Neutrophil (primary cell): ENCODE results near the gene POGZ.

Experiments
- H3K27ac ChIP-seq: fragments of 200-600 bp; sonication (generic); 2 replicates; pipeline ENCODE4 v1.5.1; 2016; ENCODE audit warnings: mild to moderate bottlenecking, moderate library complexity
- H3K27me3 ChIP-seq: fragments of 200-600 bp; sonication (generic); 2 replicates; pipeline ENCODE4 v1.6.0; 2016; ENCODE audit warnings: mild to moderate bottlenecking
- H3K36me3 ChIP-seq: fragments of 200-600 bp; sonication (generic); 2 replicates; pipeline ENCODE4 v1.5.1; 2017
- H3K4me1 ChIP-seq, 2 experiments: fragments of 200-600 bp in 1 of 2; sonication (generic) in 1 of 2; 1 replicate in 1 of 2; 2 replicates in 1 of 2; pipeline versions ENCODE4 v1.5.1 to v1.6.1; 2013 to 2016; ENCODE audit warnings: low read depth in 1 of 2, low read length in 1 of 2, mild to moderate bottlenecking in 1 of 2, moderate library complexity in 1 of 2; ENCODE audit not compliant: control insufficient read depth in 1 of 2, insufficient read depth in 1 of 2
- H3K4me3 ChIP-seq, 2 experiments: fragments of 200-600 bp in 1 of 2; sonication (generic) in 1 of 2; 1 replicate in 1 of 2; 2 replicates in 1 of 2; pipeline ENCODE4 v1.5.1; 2013 to 2016; ENCODE audit warnings: low read depth in 1 of 2, low read length in 1 of 2, mild to moderate bottlenecking in 1 of 2, moderate library complexity in 1 of 2
- H3K9me3 ChIP-seq: fragments of 200-600 bp; sonication (generic); 2 replicates; pipeline ENCODE4 v1.5.1; 2016
- TF ChIP-seq, protein P1 (sequence below): fragments of 200-600 bp; sonication (generic); IDR thresholded peaks from 2 replicates; pipeline ENCODE4 v1.5.1; 2016; ENCODE audit warnings: antibody characterized with exemption

The POGZ gene

GRCh38 chr1:151416231-151416630, 43.1 kb downstream of the POGZ start:
- H3K4me3 ChIP-seq, result no peak overlapping the region
- H3K27ac ChIP-seq, result no peak overlapping the region
- H3K9me3 ChIP-seq, result no peaks in the 10 kb centered on the region
- no peaks in the 10 kb centered on the region for H3K4me1 ChIP-seq
- TF ChIP-seq, protein P1, sequence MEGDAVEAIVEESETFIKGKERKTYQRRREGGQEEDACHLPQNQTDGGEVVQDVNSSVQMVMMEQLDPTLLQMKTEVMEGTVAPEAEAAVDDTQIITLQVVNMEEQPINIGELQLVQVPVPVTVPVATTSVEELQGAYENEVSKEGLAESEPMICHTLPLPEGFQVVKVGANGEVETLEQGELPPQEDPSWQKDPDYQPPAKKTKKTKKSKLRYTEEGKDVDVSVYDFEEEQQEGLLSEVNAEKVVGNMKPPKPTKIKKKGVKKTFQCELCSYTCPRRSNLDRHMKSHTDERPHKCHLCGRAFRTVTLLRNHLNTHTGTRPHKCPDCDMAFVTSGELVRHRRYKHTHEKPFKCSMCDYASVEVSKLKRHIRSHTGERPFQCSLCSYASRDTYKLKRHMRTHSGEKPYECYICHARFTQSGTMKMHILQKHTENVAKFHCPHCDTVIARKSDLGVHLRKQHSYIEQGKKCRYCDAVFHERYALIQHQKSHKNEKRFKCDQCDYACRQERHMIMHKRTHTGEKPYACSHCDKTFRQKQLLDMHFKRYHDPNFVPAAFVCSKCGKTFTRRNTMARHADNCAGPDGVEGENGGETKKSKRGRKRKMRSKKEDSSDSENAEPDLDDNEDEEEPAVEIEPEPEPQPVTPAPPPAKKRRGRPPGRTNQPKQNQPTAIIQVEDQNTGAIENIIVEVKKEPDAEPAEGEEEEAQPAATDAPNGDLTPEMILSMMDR, result no peak
- no peaks in the 10 kb centered on the region for H3K27me3 ChIP-seq
- H3K36me3 ChIP-seq, result peaks cover 83% of the 10 kb centered on the region

- no peak overlapping the region for H3K4me3 ChIP-seq
- H3K36me3 ChIP-seq, result peaks cover 90% of the 10 kb centered on the region
- TF ChIP-seq, protein P1, result no peak
- no peaks in the 10 kb centered on the region for H3K4me1 ChIP-seq
- H3K9me3 ChIP-seq, result no peaks in the 10 kb centered on the region
- no peak overlapping the region for H3K27ac ChIP-seq
- H3K27me3 ChIP-seq, result no peaks in the 10 kb centered on the region
Measured at GRCh38 chr1:151411884-151412283, 47.4 kb downstream of the POGZ start.

GRCh38 chr1:151408891-151409290, 50.4 kb downstream of the POGZ start:
- Histone ChIP-seq H3K27me3 (no peaks in the 10 kb centered on the region), H3K27ac (no peak overlapping the region), H3K36me3 (peaks cover 93% of the 10 kb centered on the region), H3K9me3 (no peaks in the 10 kb centered on the region), H3K4me3 (no peak overlapping the region), H3K4me1 (no peaks in the 10 kb centered on the region)
- TF ChIP-seq, protein P1, result no peak

- H3K27ac ChIP-seq, result no peak overlapping the region
- peaks cover 100% of the 10 kb centered on the region for H3K36me3 ChIP-seq
- TF ChIP-seq, protein P1, result no peak
- H3K4me1 ChIP-seq, result no peaks in the 10 kb centered on the region
- H3K4me3 ChIP-seq, result no peak overlapping the region
- no peaks in the 10 kb centered on the region for H3K27me3 ChIP-seq
- H3K9me3 ChIP-seq, result no peaks in the 10 kb centered on the region
Measured at GRCh38 chr1:151407304-151407703, 52.0 kb downstream of the POGZ start.

DNA sequence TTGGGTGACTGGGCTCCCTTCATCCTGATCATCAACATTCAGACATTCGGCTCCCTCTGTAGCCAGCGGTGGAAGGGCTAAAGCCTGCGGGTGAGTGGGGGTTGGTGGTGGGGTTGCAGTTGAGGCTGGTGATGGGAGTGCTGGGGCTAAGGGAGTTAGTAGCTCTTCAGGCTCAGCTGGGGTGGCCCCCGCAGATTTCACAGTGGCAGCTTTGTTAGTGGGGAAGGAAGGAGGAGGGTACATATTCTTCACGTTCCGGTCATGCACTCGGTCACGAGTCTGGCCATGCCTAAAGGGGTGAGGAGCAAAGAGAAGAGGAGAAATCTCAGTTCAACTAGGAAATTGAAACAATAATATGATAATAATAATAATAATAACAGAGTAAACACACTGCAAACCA, 53.1 kb downstream of the POGZ start:
- TF ChIP-seq, protein P1, result no peak
- Histone ChIP-seq H3K27ac (no peak overlapping the region), H3K9me3 (no peaks in the 10 kb centered on the region), H3K36me3 (peaks cover 100% of the 10 kb centered on the region), H3K4me3 (no peak overlapping the region), H3K27me3 (no peaks in the 10 kb centered on the region), H3K4me1 (no peaks in the 10 kb centered on the region)
